GM23248 (cell line): ENCODE measurements around the gene TBC1D3B. TPM values are rescaled to one million over a fixed set of nuclear protein-coding genes. Genes with fewer than 3 reads are reported as not detected.

Experiments used
- DNase-seq: peaks from one replicate; pipeline ENCODE4 v3.0.0-alpha.2; 2015
- H2AFZ ChIP-seq: fragments of 200-600 bp; sonication (generic); 2 replicates; pipeline ENCODE4 v1.6.1; 2016; ENCODE audit warnings: antibody characterized with exemption
- H3F3A ChIP-seq: fragments of 200-600 bp; sonication (generic); 2 replicates; pipeline ENCODE4 v1.6.1; 2016; ENCODE audit warnings: mild to moderate bottlenecking, antibody characterized with exemption, mixed run types; ENCODE audit not compliant: insufficient read depth
- H3K27ac ChIP-seq: fragments of 200-600 bp; sonication (generic); 2 replicates; pipeline ENCODE4 v1.5.1; 2016; ENCODE audit warnings: mild to moderate bottlenecking
- H3K27me3 ChIP-seq: fragments of 200-600 bp; sonication (generic); replicated peaks from 2 replicates; pipeline ENCODE4 v1.6.1; 2016; ENCODE audit warnings: mild to moderate bottlenecking; ENCODE audit not compliant: insufficient read depth
- H3K36me3 ChIP-seq: fragments of 200-600 bp; sonication (generic); 2 replicates; pipeline ENCODE4 v1.6.1; 2016; ENCODE audit warnings: low read depth, mild to moderate bottlenecking
- H3K4me1 ChIP-seq: fragments of 200-600 bp; sonication (generic); 2 replicates; pipeline ENCODE4 v1.6.1; 2016; ENCODE audit warnings: mild to moderate bottlenecking; ENCODE audit not compliant: insufficient read depth
- H3K4me2 ChIP-seq: fragments of 200-600 bp; sonication (generic); one replicate; pipeline ENCODE4 v1.6.1; 2016; ENCODE audit warnings: mild to moderate bottlenecking; ENCODE audit not compliant: unreplicated experiment
- H3K4me3 ChIP-seq: fragments of 200-600 bp; sonication (generic); 2 replicates; pipeline ENCODE4 v1.5.1; 2016; ENCODE audit warnings: mild to moderate bottlenecking
- H3K79me2 ChIP-seq: fragments of 200-600 bp; sonication (generic); 2 replicates; pipeline ENCODE4 v1.6.1; 2016; ENCODE audit warnings: mild to moderate bottlenecking; ENCODE audit not compliant: insufficient read depth
- H3K9ac ChIP-seq: fragments of 200-600 bp; sonication (generic); 2 replicates; pipeline ENCODE4 v1.6.1; 2016; ENCODE audit warnings: mild to moderate bottlenecking
- H3K9me2 ChIP-seq: fragments of 200-600 bp; sonication (generic); 2 replicates; pipeline ENCODE4 v1.6.1; 2016; ENCODE audit warnings: mixed run types, mild to moderate bottlenecking, moderate library complexity; ENCODE audit not compliant: insufficient read depth
- H3K9me3 ChIP-seq: fragments of 200-600 bp; sonication (generic); one replicate; pipeline ENCODE4 v1.6.1; 2017; ENCODE audit warnings: low read depth
- H4K20me1 ChIP-seq: fragments of 200-600 bp; sonication (generic); 2 replicates; pipeline ENCODE4 v1.6.0; 2016; ENCODE audit not compliant: insufficient read depth
- EZH2 ChIP-seq: fragments of 200-600 bp; sonication (generic); IDR thresholded peaks from 2 replicates; pipeline ENCODE4 v1.6.1; 2018; ENCODE audit warnings: antibody characterized with exemption, mild to moderate bottlenecking; ENCODE audit not compliant: insufficient read depth, poor library complexity, severe bottlenecking
- EZH2phosphoT487 ChIP-seq: fragments of 200-600 bp; sonication (generic); IDR thresholded peaks from 2 replicates; pipeline ENCODE4 v1.6.1; 2018; ENCODE audit warnings: antibody characterized with exemption, moderate library complexity, mild to moderate bottlenecking, low read depth; ENCODE audit not compliant: insufficient read depth
- WGBS, 2 experiments: methylation state at CpG; one replicate each; pipeline ENCODE4 v1.1.6; 2015 to 2017; ENCODE audit warnings: low lambda C conversion rate in 2 of 2, low coverage in 1 of 2; ENCODE audit errors: missing lambda C conversion rate in 2 of 2; 5-methylcytosine and 5-hydroxymethylcytosine counted together
- in situ Hi-C: fragments of 300-500 bp; cut with MboI; formaldehyde crosslinking; loops from 2 replicates; pipeline ENCODE4 v1.15.0; 2020
- polyA plus RNA-seq: library from polyadenylated mRNA; unstranded; fragments of >200 nt; fragmentation: Nextera tagmentation; extraction: Ambion mirVana; gene quantifications from 2 replicates; pipeline ENCODE4 v1.2.1, GENCODE V29; 2016
- total RNA-seq: library from RNA; depleted of rRNA; stranded (reverse); fragments of >200 nt; shearing (Covaris generic); gene quantifications from 2 replicates; pipeline ENCODE4 v1.2.3, GENCODE V29; 2014; rRNA removed

Gene TBC1D3B
- total and polyA plus RNA-seq, 2 experiments from 2014 or later = 0.64 TPM; not detected in 1

- Histone ChIP-seq H3K4me1 (no peaks in the 10 kb centered on the region), H3K9ac (no peak overlapping the region), H3K9me2 (no peaks in the 10 kb centered on the region), H2AFZ (no peak overlapping the region), H3K79me2 (no peaks in the 10 kb centered on the region), H3K27me3 (peaks cover 3% of the 10 kb centered on the region; the same call in 1 of the 2 replicates), H3K4me3 (no peak overlapping the region), H3K4me2 (no peak overlapping the region), H3K36me3 (no peaks in the 10 kb centered on the region), H3K27ac (no peak overlapping the region), H3K9me3 (no peaks in the 10 kb centered on the region), H3F3A (no peaks in the 10 kb centered on the region), H4K20me1 (no peaks in the 10 kb centered on the region)
- in situ Hi-C loops = no loop called here
- WGBS, 2 experiments = 0 to 2% methylated on average over 5 of the region's 5 CpGs
- TF ChIP-seq EZH2 = no peak
- TF ChIP-seq EZH2phosphoT487 = no peak
- no peak for DNase-seq
These were observed 58.7 kb downstream of the TBC1D3B start for GRCh38 chr17:36117505-36118382.

Other genes with a start within 250 kb of the TBC1D3B start
- gene RDM1, start 245.9 kb downstream of the TBC1D3B start, total RNA-seq = not detected in 2 replicates
- not detected in 2 replicates for gene RDM1, start 245.9 kb downstream of the TBC1D3B start, polyA plus RNA-seq
- gene LYZL6, start 232.9 kb downstream of the TBC1D3B start, total RNA-seq = not detected in 2 replicates
- gene LYZL6, start 232.9 kb downstream of the TBC1D3B start, polyA plus RNA-seq = not detected in 2 replicates
- not detected in 2 replicates for gene CCL16, start 195.1 kb downstream of the TBC1D3B start, total RNA-seq
- gene CCL16, start 195.1 kb downstream of the TBC1D3B start, polyA plus RNA-seq = not detected in 2 replicates
- gene CCL14, start 189.9 kb downstream of the TBC1D3B start, total RNA-seq = not detected in 2 replicates
- not detected in 2 replicates for gene CCL14, start 189.9 kb downstream of the TBC1D3B start, polyA plus RNA-seq
- gene CCL15, start 175.1 kb downstream of the TBC1D3B start, total RNA-seq = not detected in 2 replicates
- not detected in 2 replicates for gene CCL15, start 175.1 kb downstream of the TBC1D3B start, polyA plus RNA-seq
- gene CCL23, start 158.7 kb downstream of the TBC1D3B start, total RNA-seq = not detected in 2 replicates
- gene CCL23, start 158.7 kb downstream of the TBC1D3B start, polyA plus RNA-seq = not detected in 2 replicates
- gene CCL18, start 112.4 kb downstream of the TBC1D3B start, total RNA-seq = not detected in 2 replicates
- gene CCL18, start 112.4 kb downstream of the TBC1D3B start, polyA plus RNA-seq = not detected in 2 replicates
- gene CCL3, start 86.5 kb downstream of the TBC1D3B start, total RNA-seq = not detected in 2 replicates
- gene CCL3, start 86.5 kb downstream of the TBC1D3B start, polyA plus RNA-seq = not detected in 2 replicates
- not detected in 2 replicates for gene CCL4, start 72.8 kb downstream of the TBC1D3B start, total RNA-seq
- not detected in 2 replicates for gene CCL4, start 72.8 kb downstream of the TBC1D3B start, polyA plus RNA-seq
- not detected in 2 replicates for gene CCL3L1, start 20.1 kb upstream of the TBC1D3B start, total RNA-seq
- gene CCL3L1, start 20.1 kb upstream of the TBC1D3B start, polyA plus RNA-seq = 0.52 TPM in 1 of 2 replicates, not detected in the other
- 7.6 TPM in 1 of 2 replicates, not detected in the other for gene CCL4L2, start 34.4 kb upstream of the TBC1D3B start, total RNA-seq
- 0.69 TPM in 1 of 2 replicates, not detected in the other for gene CCL4L2, start 34.4 kb upstream of the TBC1D3B start, polyA plus RNA-seq
- gene TBC1D3I, start 87.9 kb upstream of the TBC1D3B start, total RNA-seq = not detected in 2 replicates
- not detected in 2 replicates for gene TBC1D3I, start 87.9 kb upstream of the TBC1D3B start, polyA plus RNA-seq
- not detected in 2 replicates for gene TBC1D3G, start 147.2 kb upstream of the TBC1D3B start, total RNA-seq
- not detected in 2 replicates for gene TBC1D3G, start 147.2 kb upstream of the TBC1D3B start, polyA plus RNA-seq
- not detected in 2 replicates for gene TBC1D3H, start 211.8 kb upstream of the TBC1D3B start, total RNA-seq
- not detected in 2 replicates for gene TBC1D3H, start 211.8 kb upstream of the TBC1D3B start, polyA plus RNA-seq